Activated CD8-positive, alpha-beta memory T cell treated with anti-CD3 and anti-CD28 coated beads, Interleukin-2, amount 50 U/mL, for 4 hours (primary cell): Measurements from ENCODE around the gene TSGA10IP.

ENCODE experiments used
- DNase-seq: peaks from one replicate; pipeline ENCODE4 v3.0.0-alpha.2; 2020

TSGA10IP gene

DNA sequence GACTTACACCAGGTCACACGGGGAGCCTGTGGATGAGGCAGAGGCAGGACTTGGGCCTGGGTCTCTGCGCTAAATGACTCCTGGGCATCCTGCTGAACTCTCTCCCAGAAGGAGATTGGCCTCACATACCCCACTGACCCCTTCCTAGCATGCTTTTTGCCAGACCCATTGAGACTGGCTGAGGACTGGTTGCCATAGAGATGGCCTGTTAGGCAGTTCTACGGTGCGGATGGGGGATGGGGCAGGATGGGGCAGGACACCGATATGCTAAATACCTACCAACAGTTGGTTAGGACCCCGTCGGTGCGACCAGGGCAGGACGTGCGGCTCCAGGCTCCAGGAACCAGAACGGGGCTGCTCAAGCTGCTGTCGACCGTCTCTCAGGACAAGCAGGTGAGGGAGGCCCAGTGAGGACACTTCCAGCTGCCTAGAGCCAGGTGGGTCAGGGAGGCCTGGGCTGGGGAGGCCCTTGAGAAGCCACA lies at the start of gene TSGA10IP:
Gene TSGA10IP, plus strand, starts transcription at position 51 of the 482 bp plus-strand sequence. Its CDS starts 196 bp downstream, at position 247.
- DNase-seq = no peak

DNA sequence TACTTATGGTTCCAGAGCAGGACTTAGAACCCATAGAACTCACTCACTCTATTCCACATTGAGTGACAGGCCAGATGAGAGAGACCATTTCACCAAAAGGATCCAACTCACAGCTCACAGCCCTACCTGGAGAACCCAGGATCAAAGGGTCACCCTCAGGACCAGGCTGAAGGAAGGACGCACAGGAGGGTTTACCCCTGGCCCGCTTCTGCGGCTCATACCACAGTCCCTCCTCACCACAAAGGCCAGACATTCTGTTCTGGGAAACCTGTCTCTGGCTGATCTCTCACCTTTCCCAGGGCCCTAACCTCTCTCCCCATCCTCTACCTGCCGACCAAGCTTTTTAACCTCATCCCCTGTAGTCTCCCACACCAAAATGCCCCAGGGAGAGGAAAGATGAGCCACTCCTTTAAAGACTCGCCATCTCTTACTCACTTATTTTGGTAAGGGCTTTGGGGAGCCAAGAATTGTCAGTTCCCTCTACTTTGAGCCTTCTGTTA lies 49.7 kb upstream of the TSGA10IP start:
- no peak for DNase-seq

DNA sequence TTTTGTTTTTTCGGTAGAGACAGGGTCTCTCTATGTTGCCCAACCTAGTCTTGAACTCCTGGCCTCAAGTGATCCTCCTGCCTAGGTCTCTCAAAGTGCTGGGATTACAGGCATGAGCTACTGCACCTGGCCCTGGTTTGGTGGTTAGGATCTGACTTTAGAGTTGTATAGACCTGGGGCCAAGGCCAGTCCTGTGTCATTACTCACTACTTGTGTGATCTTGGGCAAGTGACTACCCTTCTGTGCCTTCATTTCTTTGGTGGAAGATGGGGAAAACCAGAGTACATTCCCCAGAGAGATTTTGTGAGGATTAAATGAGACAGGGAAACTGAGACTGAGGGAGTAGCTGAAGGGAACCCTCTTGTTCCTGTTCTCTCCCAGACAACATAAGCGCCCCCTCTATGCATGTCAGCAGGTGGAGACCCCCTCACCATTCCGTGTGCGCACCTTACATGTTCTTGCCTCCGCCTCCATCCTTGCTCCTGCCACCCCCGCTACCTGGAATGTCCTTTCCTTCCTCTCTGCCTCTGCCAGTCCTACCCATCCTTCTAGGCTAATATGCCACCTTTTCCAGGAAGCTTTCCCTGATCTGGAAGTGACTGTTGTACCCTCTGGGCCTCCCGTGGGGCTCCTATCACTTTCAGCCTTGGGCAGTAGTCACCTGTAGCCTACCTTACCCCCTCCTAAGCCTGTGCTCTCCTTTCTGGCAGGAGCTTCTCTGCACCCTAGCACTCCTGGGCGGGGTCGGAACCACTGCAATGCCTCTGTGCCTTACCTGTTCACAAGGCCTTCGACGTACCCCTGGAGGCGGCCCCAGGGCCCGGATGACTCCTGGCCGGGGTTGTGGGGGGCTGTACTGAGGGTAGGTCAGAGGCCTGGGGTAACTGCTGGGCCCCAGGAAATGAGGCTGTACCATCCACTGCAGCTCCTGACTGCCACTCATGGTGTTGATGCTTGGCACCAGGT lies 49.0 kb upstream of the TSGA10IP start:
- DNase-seq = no peak

DNA sequence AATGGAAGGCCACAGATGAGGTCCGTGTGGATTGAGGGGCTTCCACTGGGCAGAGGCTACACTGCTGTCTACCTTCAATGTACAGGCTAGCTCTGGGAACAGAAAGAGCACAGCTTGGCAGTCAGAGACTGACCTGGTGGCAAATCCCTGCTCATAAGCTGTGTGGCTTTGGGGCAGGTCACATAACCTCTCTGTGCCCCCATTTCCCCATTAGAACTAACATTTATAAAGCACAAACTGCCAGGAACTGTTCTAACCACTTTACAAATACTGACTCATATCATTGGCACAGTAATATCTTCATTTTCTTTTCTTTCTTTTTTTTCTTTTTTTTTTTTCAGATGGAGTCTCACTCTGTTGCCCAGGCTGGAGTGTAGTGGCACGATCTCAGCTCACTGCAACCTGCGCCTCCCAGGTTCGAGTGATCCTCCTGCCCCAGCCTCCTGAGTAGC lies 48.2 kb upstream of the TSGA10IP start:
- no peak for DNase-seq

DNA sequence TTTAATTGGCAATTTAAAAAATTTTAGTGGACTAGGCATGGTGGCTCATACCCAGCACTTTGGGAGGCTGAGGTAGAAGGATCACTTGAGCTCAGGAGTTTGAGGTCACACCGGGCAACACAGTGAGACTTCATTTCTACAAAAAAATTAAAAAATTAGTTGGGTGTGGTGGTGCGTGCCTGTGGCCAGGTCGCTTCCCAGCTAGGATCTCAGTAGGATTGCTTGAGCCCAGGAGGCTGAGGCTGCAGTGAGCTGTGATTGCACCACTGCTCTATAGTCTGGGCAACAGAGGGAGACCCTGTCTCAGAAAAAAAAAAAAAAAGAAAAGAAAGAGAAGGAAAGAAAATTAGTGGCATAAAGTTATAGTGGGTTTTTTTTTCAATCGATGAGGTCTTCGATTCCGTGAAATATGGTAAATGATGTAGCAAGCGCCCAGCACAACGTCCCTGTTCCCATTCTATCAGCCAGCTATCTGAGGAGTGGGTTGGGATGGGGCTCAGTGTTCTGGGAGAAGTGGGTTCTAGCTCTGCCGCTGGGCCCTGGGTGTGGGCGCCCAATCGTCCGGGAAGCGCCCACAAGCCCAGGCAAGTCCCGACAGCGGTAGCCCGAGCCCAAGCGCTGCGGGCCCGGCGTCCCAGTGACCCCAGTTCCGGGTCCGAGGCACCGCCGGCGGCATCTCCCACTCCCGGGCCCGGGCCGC lies 46.5 kb upstream of the TSGA10IP start:
- no peak for DNase-seq

DNA sequence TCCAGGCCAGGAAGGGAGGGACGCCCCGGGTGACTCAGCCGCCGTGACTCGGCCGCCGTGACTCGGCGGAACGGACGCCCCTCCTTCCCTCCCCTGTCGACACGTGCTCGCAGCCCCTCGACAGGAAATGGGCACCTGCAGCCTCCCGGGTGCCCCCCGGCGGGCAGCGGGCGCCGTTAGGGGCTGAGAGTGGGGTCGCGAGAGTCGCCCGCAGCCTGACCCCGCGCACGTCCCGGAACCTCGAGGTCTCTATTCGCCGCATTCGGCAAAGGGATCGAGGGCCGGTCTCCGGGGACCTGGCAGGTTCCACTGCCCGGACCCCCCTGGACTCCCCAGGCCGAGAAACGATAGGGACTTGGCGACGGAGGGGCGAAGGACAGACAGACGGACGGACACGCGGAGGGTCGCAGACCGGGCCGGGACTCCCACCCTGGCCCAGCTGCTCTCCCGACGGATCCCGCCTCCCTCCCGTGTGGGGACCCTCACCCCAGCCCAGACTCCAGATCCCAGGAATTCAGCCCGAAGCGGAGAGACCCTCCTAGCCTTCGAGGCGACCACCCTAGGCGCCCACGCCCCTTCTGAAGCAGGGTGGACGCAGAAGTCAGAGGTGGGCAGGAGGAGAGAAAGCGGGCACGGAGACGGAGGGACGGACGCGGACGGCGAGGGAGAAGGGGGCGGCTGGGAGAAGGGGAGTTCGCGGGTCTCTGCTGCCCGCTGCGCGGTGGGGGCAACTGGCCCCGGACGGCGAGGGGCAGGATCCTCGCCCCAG lies 45.7 kb upstream of the TSGA10IP start:
- DNase-seq = peak; percentile 82

DNA sequence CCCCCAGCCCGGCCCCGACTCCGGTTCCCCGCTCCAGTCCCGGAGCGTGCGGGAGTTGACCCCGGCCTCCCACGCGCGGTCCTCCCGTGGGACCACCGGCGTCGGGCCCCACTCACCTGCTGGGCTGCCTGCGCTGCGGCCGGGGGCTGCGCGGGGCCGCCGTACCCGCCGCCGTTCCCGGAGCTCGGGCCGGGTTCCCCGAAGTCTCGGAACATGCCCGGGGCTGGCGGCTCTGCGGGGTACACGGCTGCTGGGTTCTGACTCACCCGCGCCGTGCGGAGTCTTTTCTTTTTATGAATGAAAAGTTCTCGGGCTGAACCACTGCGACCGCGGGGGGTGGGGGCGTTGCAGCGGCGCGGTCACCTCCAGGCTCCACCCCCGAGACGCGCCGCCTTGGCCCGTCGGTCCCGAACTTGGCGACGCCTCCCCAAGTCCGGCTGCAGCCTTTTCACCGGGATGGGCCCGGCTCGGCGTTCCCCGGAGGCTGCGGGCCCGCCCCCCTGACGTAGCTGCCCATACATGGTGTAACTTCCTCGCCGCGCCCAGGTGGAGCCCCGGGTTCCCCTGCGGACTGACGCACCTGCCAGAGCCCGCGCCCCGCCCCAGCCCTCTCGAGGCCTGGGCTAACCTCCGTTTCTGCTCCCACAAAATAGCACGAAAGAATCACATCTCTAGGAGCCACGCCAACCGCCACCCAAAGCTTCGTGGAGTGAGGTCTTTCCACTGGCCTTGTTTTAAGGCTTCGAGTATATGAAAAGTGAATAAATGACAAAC lies 45.0 kb upstream of the TSGA10IP start, which contains the start of gene FOSL1:
Gene FOSL1, minus strand, starts transcription at position 264 of the 774 bp plus-strand sequence. Its CDS starts 49 bp downstream, at position 215.
- peak; percentile 94 for DNase-seq

DNA sequence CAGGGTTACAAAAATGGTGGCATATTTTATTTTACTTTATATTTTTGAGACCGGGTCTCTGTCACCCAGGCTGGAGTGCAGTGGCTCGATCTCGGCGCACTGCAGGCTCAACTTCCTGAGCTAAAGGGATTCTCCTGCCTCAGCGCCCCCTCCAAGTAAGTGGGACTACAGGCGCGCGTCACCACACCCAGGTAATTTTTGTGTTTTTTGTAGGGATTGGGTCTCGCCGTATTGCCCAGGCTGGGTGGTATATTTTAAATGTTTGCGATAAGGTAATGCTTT lies 44.4 kb upstream of the TSGA10IP start:
- no peak for DNase-seq

DNA sequence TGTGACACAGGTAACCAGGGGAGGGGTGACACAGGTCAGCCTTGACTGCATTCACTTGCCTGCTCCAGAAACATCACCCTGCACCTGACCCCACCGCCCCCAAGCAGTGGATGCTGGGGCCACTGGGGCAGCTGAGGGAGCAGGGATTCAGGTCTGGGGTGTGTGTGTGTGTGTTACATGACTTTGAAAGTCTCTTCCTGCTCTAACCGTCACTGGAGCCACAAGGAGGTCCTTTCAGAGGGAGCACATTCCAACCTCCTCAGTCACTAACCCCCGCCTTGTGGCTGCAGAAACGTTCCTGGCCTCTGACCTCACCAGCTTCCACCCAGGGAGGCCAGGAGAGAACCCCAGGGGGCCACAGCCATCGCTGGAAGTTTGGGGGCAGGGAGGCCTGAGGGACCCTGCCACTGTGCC lies 42.2 kb upstream of the TSGA10IP start:
- DNase-seq = no peak

DNA sequence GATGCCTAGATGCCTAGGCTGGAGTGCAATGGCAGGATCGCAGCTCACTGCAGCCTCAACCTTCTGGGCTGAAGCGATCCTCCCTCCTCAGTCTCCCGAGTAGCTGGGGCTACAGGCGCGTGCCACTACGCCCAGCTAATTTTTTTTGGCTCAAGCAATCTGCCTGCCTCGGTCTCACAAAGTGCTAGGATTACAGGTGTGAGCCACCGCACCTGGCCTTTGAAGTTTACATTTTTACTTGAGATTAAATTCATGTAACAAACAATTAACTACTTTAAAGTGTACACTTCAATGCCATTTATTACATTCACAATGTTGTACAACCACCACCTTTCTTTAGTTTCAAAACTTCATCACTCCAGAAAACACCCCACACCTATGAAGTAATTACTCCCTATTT lies 41.6 kb upstream of the TSGA10IP start:
- DNase-seq = no peak

DNA sequence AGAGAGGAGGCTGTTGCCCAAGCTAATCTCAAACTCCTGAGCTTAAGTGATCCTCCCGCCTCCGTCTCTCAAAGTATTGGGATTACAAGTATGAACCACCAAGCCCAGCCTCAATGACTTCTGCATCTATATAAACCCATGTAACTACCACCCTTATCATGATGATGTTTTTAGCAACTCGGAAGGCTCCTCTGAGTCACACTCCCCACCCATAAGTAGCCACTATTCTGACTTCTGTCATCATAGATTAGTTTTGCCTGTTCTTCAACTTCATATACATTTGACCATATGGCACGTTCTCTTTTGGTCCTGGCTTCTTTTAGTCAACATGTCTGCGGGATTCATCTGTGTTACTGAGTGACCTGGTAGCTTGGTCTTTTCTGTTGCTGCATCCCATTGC lies 38.7 kb upstream of the TSGA10IP start:
- no peak for DNase-seq

DNA sequence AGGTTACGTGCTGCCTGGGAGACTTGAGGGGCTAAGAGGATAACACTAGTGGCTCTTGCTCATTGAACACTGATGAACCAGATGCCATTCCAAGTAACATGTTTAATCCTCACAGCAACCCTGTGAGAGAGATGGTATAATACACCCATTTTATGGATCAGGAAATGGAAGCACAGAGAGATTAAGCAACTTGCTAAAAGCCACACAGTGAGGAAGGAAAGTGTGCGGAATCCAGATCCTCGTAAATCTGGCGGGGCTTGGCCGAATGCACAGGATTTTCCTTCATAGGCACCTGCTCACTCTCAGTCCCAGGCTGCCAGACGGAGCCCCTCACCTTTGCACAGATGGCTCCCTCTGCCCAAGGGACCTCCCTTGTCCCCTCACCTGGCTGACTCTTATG lies 37.4 kb upstream of the TSGA10IP start:
- no peak for DNase-seq

DNA sequence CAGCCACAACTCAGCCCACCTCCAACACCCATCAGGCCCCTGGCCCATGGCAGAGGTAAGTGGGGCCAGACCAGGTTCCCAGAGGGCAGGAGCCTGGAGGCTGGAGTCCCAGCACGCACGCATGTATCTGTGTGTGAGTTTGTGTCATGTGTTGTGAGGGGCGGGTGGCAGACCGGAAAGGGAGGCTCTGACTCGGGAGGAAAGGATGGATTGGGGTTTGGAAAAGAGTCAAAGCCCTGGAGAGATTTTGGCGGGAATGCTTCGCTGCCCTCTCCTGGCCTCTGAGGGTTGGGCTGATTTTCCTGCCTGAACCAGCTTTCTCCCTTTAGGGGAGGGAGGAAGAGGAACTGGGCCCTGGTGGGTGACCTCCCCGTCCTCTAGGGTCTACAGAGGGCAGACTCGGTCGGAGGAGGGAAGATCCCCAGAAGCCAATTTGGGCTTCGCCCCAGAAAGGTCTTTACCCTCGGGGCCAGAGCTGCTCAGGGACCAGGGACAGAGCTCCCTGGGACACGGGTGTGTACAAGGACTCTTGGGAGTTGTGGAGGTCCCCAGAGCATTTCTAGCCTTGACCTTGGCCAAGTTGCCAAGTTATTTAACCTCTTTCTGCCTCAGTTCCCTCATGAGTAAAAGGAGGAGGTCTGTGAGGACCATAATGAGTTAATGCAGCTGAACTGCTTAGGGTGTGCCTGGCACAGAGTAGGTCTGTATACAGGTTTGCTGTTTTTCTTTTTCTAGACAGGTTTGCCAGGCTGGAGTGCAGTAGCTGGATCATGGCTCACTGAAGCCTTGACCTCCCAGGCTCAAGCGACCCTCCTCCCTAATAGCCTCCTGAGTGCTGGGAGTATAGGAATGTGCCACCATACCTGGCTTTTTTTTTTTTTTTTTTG lies 33.4 kb upstream of the TSGA10IP start:
- DNase-seq = no peak

DNA sequence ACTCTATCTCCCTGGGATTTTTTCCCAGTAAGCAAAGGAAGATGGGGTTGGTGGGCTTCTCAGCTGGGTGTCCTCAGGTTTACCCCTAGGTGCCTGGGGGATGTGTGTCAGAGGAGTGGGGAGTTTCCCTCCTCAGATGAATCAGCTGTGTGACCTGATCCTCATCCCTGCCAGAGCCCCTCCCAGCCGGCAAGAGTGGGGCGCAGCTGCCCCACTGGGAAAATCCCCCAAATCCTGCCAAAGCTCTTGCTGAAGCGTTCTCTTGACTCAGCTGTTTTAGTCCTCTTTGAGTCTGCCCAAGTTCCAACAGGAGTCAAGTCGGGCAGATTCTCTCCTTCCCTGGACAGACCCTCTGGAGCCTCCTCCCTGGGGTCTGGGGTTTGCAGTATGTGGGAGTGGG lies 32.4 kb upstream of the TSGA10IP start:
- no peak for DNase-seq

DNA sequence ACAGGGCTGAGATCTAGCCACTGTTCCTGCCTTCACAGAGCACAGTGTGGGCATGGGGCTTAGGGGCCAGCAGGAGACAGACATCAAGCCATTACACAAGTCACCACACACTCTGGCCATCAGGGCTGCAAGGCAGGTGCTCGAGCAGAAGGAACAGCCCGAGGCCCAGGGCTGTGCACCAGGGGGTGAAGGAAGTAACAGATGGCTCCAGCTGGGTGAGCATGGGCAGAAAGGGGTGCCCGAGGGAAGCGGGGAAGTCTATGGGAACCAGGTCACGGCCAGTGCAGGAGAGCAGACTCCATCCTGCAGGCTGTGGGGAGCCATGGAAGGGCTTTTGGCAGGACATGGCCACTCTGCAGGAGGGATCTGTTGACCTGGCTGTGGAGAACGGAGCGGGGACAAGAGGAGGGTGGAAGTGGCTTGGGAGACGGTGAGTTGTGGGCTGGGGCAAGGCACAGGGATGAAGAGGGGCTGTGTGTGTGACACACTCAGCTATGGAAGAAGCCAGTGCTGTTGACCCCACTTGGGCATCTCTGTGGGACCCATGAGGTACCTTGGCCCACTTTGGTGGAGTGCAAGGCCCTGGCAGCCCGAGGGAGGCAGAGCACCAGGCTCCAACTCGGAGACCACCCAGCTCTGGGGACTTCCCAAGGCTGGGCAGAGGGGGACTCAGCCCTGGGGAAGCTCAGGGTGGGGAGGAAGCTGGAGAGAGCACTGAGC lies 30.0 kb upstream of the TSGA10IP start:
- DNase-seq = no peak

DNA sequence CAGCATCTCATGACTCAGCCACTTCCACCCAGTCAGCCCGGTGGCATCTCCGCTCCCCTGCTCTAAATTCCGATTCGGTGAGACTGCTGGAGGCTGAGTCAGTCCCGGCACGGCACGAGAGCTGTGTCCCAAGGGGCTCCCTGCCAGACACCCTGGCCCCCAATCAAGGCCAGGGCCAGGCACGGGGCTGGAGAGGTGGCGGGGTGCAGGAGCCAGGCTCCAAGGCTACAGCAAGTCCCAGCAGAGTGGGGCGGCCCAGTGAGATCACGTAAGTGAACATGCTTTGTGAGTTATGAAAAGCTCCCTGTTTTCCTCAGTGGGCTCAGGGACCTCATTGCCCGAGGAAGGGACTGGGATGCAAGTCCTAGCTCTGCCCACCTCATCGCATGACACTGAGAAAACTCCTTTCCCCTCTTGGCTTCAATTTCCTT lies 29.4 kb upstream of the TSGA10IP start:
- peak; percentile 45 for DNase-seq

DNA sequence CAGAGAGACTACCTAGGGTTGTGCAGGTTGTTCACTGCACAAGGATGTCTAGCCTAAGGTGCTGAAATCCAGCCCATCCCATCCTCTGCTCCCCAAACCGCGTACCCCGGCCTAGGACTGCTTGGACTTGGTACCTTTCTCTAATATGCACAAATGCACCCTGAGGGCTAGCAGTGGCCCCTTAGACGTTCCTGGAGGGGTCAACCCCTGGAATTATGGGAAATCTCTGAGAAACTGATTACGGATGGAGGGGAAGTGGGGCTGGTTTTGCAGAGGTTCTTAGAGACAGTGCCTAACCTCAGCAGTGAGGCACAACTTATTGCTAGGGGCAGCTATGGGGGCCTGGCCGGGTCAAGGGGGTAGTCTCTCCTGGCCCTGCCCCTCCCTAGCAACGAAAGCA lies 28.9 kb upstream of the TSGA10IP start:
- DNase-seq = no peak

DNA sequence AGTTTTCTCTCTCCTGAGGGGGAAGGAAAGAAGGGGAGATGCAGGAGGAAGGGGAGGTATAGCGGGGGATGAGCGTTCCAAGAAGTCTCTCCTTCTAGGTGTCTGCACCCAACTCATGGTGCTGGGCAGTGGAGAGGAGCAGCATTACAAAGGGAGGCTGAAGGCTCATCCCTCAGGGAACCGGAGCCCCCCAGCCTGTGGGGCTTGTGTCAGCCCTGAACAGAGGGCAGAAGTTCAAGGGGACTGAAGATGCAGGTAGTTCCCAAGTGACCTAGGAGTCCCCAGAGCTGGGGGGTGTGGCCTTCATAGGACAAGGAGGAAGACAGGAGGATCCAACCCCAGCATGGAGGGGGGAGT lies 28.2 kb upstream of the TSGA10IP start:
- no peak for DNase-seq

DNA sequence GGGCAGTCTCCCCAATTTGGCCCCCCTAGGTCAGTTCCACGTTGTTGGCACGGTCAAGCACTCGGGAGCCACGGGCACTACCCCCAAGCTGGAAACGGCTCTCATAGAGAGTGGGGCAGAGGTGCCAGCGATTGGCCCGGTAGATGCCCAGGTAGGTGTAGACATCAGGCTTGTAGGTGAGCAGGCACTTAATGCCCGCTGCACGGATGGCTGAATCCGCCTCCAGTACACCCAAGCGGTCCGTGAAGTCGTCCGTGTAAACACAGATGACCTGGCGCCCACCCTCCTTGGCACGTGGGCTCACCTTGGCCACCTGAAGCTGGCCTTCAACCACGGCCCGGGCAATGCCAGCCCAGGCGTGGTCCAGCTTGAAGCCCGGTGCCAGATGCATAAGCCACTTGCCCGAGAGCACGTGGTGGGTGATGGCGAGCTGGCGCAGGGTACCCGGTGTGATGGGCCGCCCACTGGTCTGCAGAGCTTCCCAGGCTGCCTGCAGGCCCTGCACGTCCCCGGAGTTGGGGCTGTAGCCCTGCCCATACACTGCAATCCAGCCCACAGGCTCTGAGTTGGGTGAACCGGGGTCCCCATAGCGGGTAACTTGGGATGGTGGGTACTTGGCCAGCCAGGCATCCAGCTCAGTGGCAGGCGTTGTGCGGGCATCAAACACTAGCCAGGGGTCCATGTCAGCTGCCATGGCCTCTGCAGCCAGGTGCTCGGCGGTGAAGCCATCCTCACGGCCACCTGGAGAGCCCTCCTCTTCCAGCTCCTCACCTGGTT lies 27.7 kb upstream of the TSGA10IP start:
- no peak for DNase-seq
